ENCODE results near the gene TRAPPC2L. TPM values are rescaled to one million over a fixed set of nuclear protein-coding genes. Genes with fewer than 3 reads are reported as not detected.

TRAPPC2L gene
- total and polyA plus RNA-seq, 2 of the 13 experiments (the other 11 are each of a cell fraction or from before 2014, with no cell fraction given): 96.3 to 107 TPM

GRCh38 chr16:88807142-88807625, 49.7 kb upstream of the TRAPPC2L start (continued):
- TF ChIP-seq ZBTB26 (CRISPR knock-in tag; IDR thresholded peaks at IDR 0.05; ENCODE audit: borderline replicate concordance): no peak
- 0 out of 2 replicates have a peak, but pooled peaks have one; percentile 58 for TF ChIP-seq CSRNP1 (CRISPR knock-in tag; IDR thresholded peaks at IDR 0.05)
- TF ChIP-seq ZNF619 (CRISPR knock-in tag; IDR thresholded peaks at IDR 0.05): no peak
- no peak for TF ChIP-seq NR2F6 (IDR thresholded peaks at IDR 0.05)
- TF ChIP-seq NR2F6 (CRISPR knock-in tag; IDR thresholded peaks at IDR 0.05): no peak
- 0 out of 2 replicates have a peak, but pooled peaks have one; percentile 29 for TF ChIP-seq ZC3H13 (CRISPR knock-in tag; IDR thresholded peaks at IDR 0.05)
- TF ChIP-seq ZFP36L1 (CRISPR knock-in tag; IDR thresholded peaks at IDR 0.05): no peak
- no peak for TF ChIP-seq PCBP1 (IDR thresholded peaks at IDR 0.05; ENCODE audit: borderline replicate concordance, low read depth, low read length)
- TF ChIP-seq TFAP4 (IDR thresholded peaks at IDR 0.05; ENCODE audit: borderline replicate concordance, low read depth): no peak
- TF ChIP-seq HHEX (CRISPR knock-in tag; IDR thresholded peaks at IDR 0.05): no peak
- no peak for TF ChIP-seq ZNF761 (CRISPR knock-in tag; conservative IDR thresholded peaks at IDR 0.05)
- no peak for TF ChIP-seq ATF7-NPFF (CRISPR knock-in tag; IDR thresholded peaks at IDR 0.05; ENCODE audit: low read depth)
- no peak for TF ChIP-seq DPF2 (CRISPR knock-in tag; IDR thresholded peaks at IDR 0.05; ENCODE audit: borderline replicate concordance, low read depth)
- no peak for TF ChIP-seq SMAD3 (CRISPR knock-in tag; IDR thresholded peaks at IDR 0.05)
- TF ChIP-seq STAT6 (CRISPR knock-in tag; IDR thresholded peaks at IDR 0.05; ENCODE audit: borderline replicate concordance): no peak
- TF ChIP-seq DR1 (CRISPR knock-in tag; IDR thresholded peaks at IDR 0.05): 0 out of 2 replicates have a peak, but pooled peaks have one; percentile 8
- TF ChIP-seq FOSL2 (CRISPR knock-in tag; IDR thresholded peaks at IDR 0.05): 0 out of 2 replicates have a peak, but pooled peaks have one; percentile 3
- no peak for TF ChIP-seq MTF2 (CRISPR knock-in tag; IDR thresholded peaks at IDR 0.05; ENCODE audit: borderline replicate concordance)
- no peak for TF ChIP-seq RARA (CRISPR knock-in tag; IDR thresholded peaks at IDR 0.05)
- no peak for TF ChIP-seq SNAI1 (CRISPR knock-in tag; IDR thresholded peaks at IDR 0.05; ENCODE audit: borderline replicate concordance)
- no peak for TF ChIP-seq ZNF605 (CRISPR knock-in tag; IDR thresholded peaks at IDR 0.05)
- 0 out of 2 replicates have a peak, but pooled peaks have one; percentile 38 for TF ChIP-seq HNRNPL (IDR thresholded peaks at IDR 0.05; ENCODE audit: low read depth, low read length)
- TF ChIP-seq PAX8 (CRISPR knock-in tag; IDR thresholded peaks at IDR 0.05; ENCODE audit: borderline replicate concordance): no peak
- peak in 1 of 2 experiments; percentile 9; a peak in 1 of 4 replicates for TF ChIP-seq POLR2A (IDR thresholded peaks at IDR 0.05; ENCODE audit: insufficient read depth in 1 of 2, low read depth in 2 of 2, low read length in 2 of 2)
- no peak for TF ChIP-seq TEAD2 (CRISPR knock-in tag; IDR thresholded peaks at IDR 0.05)
- TF ChIP-seq SRSF1 (optimal IDR thresholded peaks at IDR 0.05; ENCODE audit: low read depth, low read length): peak; percentile 40
- TF ChIP-seq ZBTB42 (CRISPR knock-in tag; IDR thresholded peaks at IDR 0.05): no peak

Measured in HepG2 (cell line).